Forelimb muscle (tissue), 1 donor: Measurements from ENCODE around the gene GLT6D1. TPM values are rescaled to one million over a fixed set of nuclear protein-coding genes. Genes with fewer than 3 reads are reported as not detected.

Experiments used
- DNase-seq: peaks from one replicate; pipeline ENCODE4 v3.0.0-alpha.2; 2013; ENCODE audit warnings: low read depth
- polyA plus RNA-seq: library from polyadenylated mRNA; unstranded; fragments of 120-200 nt; gene quantifications from one replicate; pipeline ENCODE4 v1.2.1, GENCODE V29; 2013; ENCODE audit not compliant: insufficient read length

The GLT6D1 gene
- polyA plus RNA-seq, 1 donor: not detected

- no peak for DNase-seq
Observed at GRCh38 chr9:135584934-135585333, 54.4 kb downstream of the GLT6D1 start.

- DNase-seq: no peak
Observed at GRCh38 chr9:135584371-135584770, 55.0 kb downstream of the GLT6D1 start.

- no peak for DNase-seq
Observed at GRCh38 chr9:135583688-135584011, 55.7 kb downstream of the GLT6D1 start.

GRCh38 chr9:135582966-135583687 lies 56.2 kb downstream of the GLT6D1 start:
- DNase-seq: no peak

GRCh38 chr9:135582541-135582940 lies 56.8 kb downstream of the GLT6D1 start:
- DNase-seq: no peak

GRCh38 chr9:135581636-135582426 lies 57.5 kb downstream of the GLT6D1 start:
- no peak for DNase-seq

GRCh38 chr9:135580664-135581380 lies 58.5 kb downstream of the GLT6D1 start:
- DNase-seq: no peak

- no peak for DNase-seq
Observed at GRCh38 chr9:135579889-135580660, 59.3 kb downstream of the GLT6D1 start.

GRCh38 chr9:135579356-135579755 lies 60.0 kb downstream of the GLT6D1 start:
- DNase-seq: no peak

- DNase-seq: no peak
Observed at GRCh38 chr9:135577256-135577655, 62.1 kb downstream of the GLT6D1 start.

- no peak for DNase-seq
Observed at GRCh38 chr9:135575995-135576631, 63.2 kb downstream of the GLT6D1 start.

GRCh38 chr9:135574943-135575342 lies 64.4 kb downstream of the GLT6D1 start:
- DNase-seq: no peak

- no peak for DNase-seq
Observed at GRCh38 chr9:135574331-135574730, 65.0 kb downstream of the GLT6D1 start.

Other genes with a start within 250 kb of the GLT6D1 start
- gene PPP1R26, start 159.8 kb downstream of the GLT6D1 start, polyA plus RNA-seq: 10.9 TPM
- gene MRPS2, start 138.9 kb downstream of the GLT6D1 start, polyA plus RNA-seq: 32.5 TPM
- not detected for gene LCN1, start 118.1 kb downstream of the GLT6D1 start, polyA plus RNA-seq
- gene OBP2A, start 93.4 kb downstream of the GLT6D1 start, polyA plus RNA-seq: not detected
- gene PAEP, start 77.8 kb downstream of the GLT6D1 start, polyA plus RNA-seq: not detected
- gene LCN9, start 23.8 kb upstream of the GLT6D1 start, polyA plus RNA-seq: not detected
- not detected for gene SOHLH1, start 59.9 kb upstream of the GLT6D1 start, polyA plus RNA-seq
- 11.0 TPM for gene KCNT1, start 62.6 kb upstream of the GLT6D1 start, polyA plus RNA-seq